Adrenal gland (tissue), 5 donors: ENCODE results near the gene SAMD4A.

Source experiments
- CTCF ChIP-seq, 6 experiments: fragments of 450-650 bp in 4 of 6; fragments of 200-600 bp in 2 of 6; sonication (generic) in 1 of 6; IDR thresholded peaks; 1 replicate in 5 of 6; 2 replicates in 1 of 6; pipeline versions ENCODE4 v1.5.1 to v1.8.0; 2016 to 2021; ENCODE audit warnings: antibody characterized with exemption in 6 of 6, mild to moderate bottlenecking in 2 of 6, moderate library complexity in 1 of 6
- POLR2A ChIP-seq, 2 donors: fragments of 450-650 bp; IDR thresholded peaks; one replicate each; pipeline ENCODE4 v1.6.1; 2017; ENCODE audit warnings: antibody characterized with exemption in 2 of 2, mild to moderate bottlenecking in 2 of 2, moderate library complexity in 1 of 2
- donor health status: DM: no; HTN: no; CAD: no.

- TF ChIP-seq CTCF (IDR thresholded peaks at IDR 0.05) (no peak), POLR2A (IDR thresholded peaks at IDR 0.05) (no peak)
Observed at GRCh38 chr14:54742492-54743350, 175.8 kb downstream of the SAMD4A start.
